Mesendoderm (in vitro differentiated cells): ENCODE results near the gene CLDN4.

ENCODE experiments used
- DNase-seq: peaks from one replicate; pipeline ENCODE4 v3.0.0; 2013
- H2AK5ac ChIP-seq: 2 replicates; pipeline ENCODE4 v1.6.1; 2013; ENCODE audit warnings: low read length, inconsistent platforms
- H2BK120ac ChIP-seq: 2 replicates; pipeline ENCODE4 v1.6.1; 2013; ENCODE audit warnings: low read depth, mild to moderate bottlenecking, low read length, moderate library complexity, mixed read lengths
- H2BK15ac ChIP-seq: replicated peaks from 2 replicates; pipeline ENCODE4 v1.6.1; 2013; ENCODE audit warnings: low read depth, mild to moderate bottlenecking, moderate library complexity
- H2BK5ac ChIP-seq: 2 replicates; pipeline ENCODE4 v1.6.1; 2013; ENCODE audit warnings: low read length, inconsistent platforms
- H3K18ac ChIP-seq: 2 replicates; pipeline ENCODE4 v1.6.1; 2013; ENCODE audit warnings: mild to moderate bottlenecking, low read length, mixed read lengths
- H3K23ac ChIP-seq: one replicate; pipeline ENCODE4 v1.6.1; 2013; ENCODE audit warnings: low read length
- H3K27ac ChIP-seq: 2 replicates; pipeline ENCODE4 v1.5.1; 2013; ENCODE audit warnings: low read depth, mild to moderate bottlenecking, inconsistent platforms, low read length, moderate library complexity
- H3K27me3 ChIP-seq: 2 replicates; pipeline ENCODE4 v1.6.1; 2013; ENCODE audit warnings: low read length, control low read depth, mild to moderate bottlenecking, inconsistent platforms; ENCODE audit not compliant: insufficient read depth, poor library complexity
- H3K36me3 ChIP-seq: 2 replicates; pipeline ENCODE4 v1.6.1; 2013; ENCODE audit warnings: low read length, inconsistent platforms; ENCODE audit not compliant: control insufficient read depth, insufficient read depth
- H3K4ac ChIP-seq: one replicate; pipeline ENCODE4 v1.6.1; 2013; ENCODE audit warnings: low read depth, mild to moderate bottlenecking, low read length, moderate library complexity
- H3K4me1 ChIP-seq: 2 replicates; pipeline ENCODE4 v1.6.1; 2013; ENCODE audit warnings: low read depth, low read length, inconsistent platforms; ENCODE audit not compliant: control insufficient read depth
- H3K4me2 ChIP-seq: 2 replicates; pipeline ENCODE4 v1.6.1; 2013; ENCODE audit warnings: low read length
- H3K4me3 ChIP-seq: 2 replicates; pipeline ENCODE4 v1.5.1; 2013; ENCODE audit warnings: mild to moderate bottlenecking, low read length
- H3K56ac ChIP-seq: one replicate; pipeline ENCODE4 v1.6.1; 2013; ENCODE audit warnings: low read length
- H3K79me1 ChIP-seq: 2 replicates; pipeline ENCODE4 v1.6.1; 2013; ENCODE audit warnings: low read length, inconsistent platforms
- H3K79me2 ChIP-seq: 2 replicates; pipeline ENCODE4 v1.6.1; 2013; ENCODE audit warnings: mild to moderate bottlenecking, low read length; ENCODE audit not compliant: control insufficient read depth, insufficient read depth
- H3K9ac ChIP-seq: 2 replicates; pipeline ENCODE4 v1.6.1; 2013; ENCODE audit warnings: low read length, inconsistent platforms
- H4K5ac ChIP-seq: one replicate; pipeline ENCODE4 v1.6.1; 2013; ENCODE audit warnings: low read length
- H4K8ac ChIP-seq: one replicate; pipeline ENCODE4 v1.6.1; 2013; ENCODE audit warnings: low read depth, mild to moderate bottlenecking, control low read depth, low read length, moderate library complexity
- WGBS: extraction: QIAGEN DNeasy Blood & Tissue Kit; methylation state at CpG from one replicate; pipeline ENCODE4 v1.1.7; 2013; ENCODE audit warnings: low lambda C conversion rate, missing lambda C conversion rate; ENCODE audit not compliant: insufficient coverage; ENCODE audit errors: extremely low coverage; 5-methylcytosine and 5-hydroxymethylcytosine counted together

CLDN4 gene

GRCh38 chr7:73840715-73841379 is 10.1 kb downstream of the CLDN4 start:
- no CpG with 5 or more reads among the region's 16 CpGs for WGBS

GRCh38 chr7:73841689-73842066 is 10.9 kb downstream of the CLDN4 start:
- H2BK120ac ChIP-seq, result no peak overlapping the region
- no peaks in the 10 kb centered on the region for H3K36me3 ChIP-seq
- H3K18ac ChIP-seq, result no peak overlapping the region
- WGBS, result no CpG with 5 or more reads among the region's 15 CpGs
- peaks cover 3% of the 10 kb centered on the region for H3K4me1 ChIP-seq
- peak overlapping the region; percentile 67 for H3K4me2 ChIP-seq
- H2BK5ac ChIP-seq, result no peak overlapping the region
- H3K4me3 ChIP-seq, result peak overlapping the region; percentile 44
- H2AK5ac ChIP-seq, result no peak overlapping the region
- H3K23ac ChIP-seq, result no peak overlapping the region
- H2BK15ac ChIP-seq, result no peak overlapping the region
- no peak overlapping the region for H4K8ac ChIP-seq
- no peak overlapping the region for H4K5ac ChIP-seq
- peak; percentile 64 for DNase-seq
- peak overlapping the region; percentile 74 for H3K9ac ChIP-seq
- no peak overlapping the region for H3K27ac ChIP-seq
- peak overlapping the region; percentile 88 for H3K56ac ChIP-seq
- H3K4ac ChIP-seq, result no peak overlapping the region
- H3K79me2 ChIP-seq, result no peaks in the 10 kb centered on the region
- no peaks in the 10 kb centered on the region for H3K79me1 ChIP-seq
- H3K27me3 ChIP-seq, result no peaks in the 10 kb centered on the region

More at GRCh38 chr7:73840715-73841379, 10.1 kb downstream of the CLDN4 start:
- Histone ChIP-seq H3K36me3 (no peaks in the 10 kb centered on the region), H3K4me2 (no peak overlapping the region), H3K4me3 (no peak overlapping the region), H4K8ac (no peak overlapping the region), H3K27me3 (no peaks in the 10 kb centered on the region), H3K27ac (no peak overlapping the region), H2BK15ac (no peak overlapping the region), H3K18ac (no peak overlapping the region), H3K79me1 (no peaks in the 10 kb centered on the region), H2BK5ac (no peak overlapping the region), H3K56ac (peak overlapping the region; percentile 49), H3K4me1 (peaks cover 3% of the 10 kb centered on the region), H2BK120ac (no peak overlapping the region), H3K23ac (no peak overlapping the region), H4K5ac (no peak overlapping the region), H2AK5ac (no peak overlapping the region), H3K9ac (no peak overlapping the region), H3K4ac (no peak overlapping the region), H3K79me2 (no peaks in the 10 kb centered on the region)
- no peak for DNase-seq

- Histone ChIP-seq H3K4me1 (peaks cover 3% of the 10 kb centered on the region), H2AK5ac (no peak within 1 kb of the TSS), H3K56ac (peak within 1 kb of the TSS; percentile 88), H3K27ac (peak within 1 kb of the TSS; percentile 38), H3K9ac (peak within 1 kb of the TSS; percentile 74), H4K5ac (no peak within 1 kb of the TSS), H3K23ac (peak within 1 kb of the TSS; percentile 0), H3K4me2 (peak within 1 kb of the TSS; percentile 67), H3K27me3 (no peaks in the 10 kb centered on the region), H4K8ac (peak within 1 kb of the TSS; percentile 43), H2BK15ac (no peak within 1 kb of the TSS), H3K4me3 (peak within 1 kb of the TSS; percentile 44), H2BK120ac (no peak within 1 kb of the TSS), H3K36me3 (no peaks in the 10 kb centered on the region), H3K79me1 (no peaks in the 10 kb centered on the region), H3K4ac (peak within 1 kb of the TSS; percentile 56), H3K18ac (peak within 1 kb of the TSS; percentile 78), H2BK5ac (peak within 1 kb of the TSS; percentile 45), H3K79me2 (no peaks in the 10 kb centered on the region)
- WGBS, result no CpG with 5 or more reads among the region's 45 CpGs
- peak; percentile 97 for DNase-seq
Measured at GRCh38 chr7:73842067-73842976, 11.5 kb downstream of the CLDN4 start, which contains the start of gene METTL27. Gene METTL27, minus strand, starts transcription at chr7:73842516. Its CDS starts 376 bp downstream, at chr7:73842140.

GRCh38 chr7:73844131-73844547 is 13.3 kb downstream of the CLDN4 start:
- no peak overlapping the region for H3K18ac ChIP-seq
- H3K79me2 ChIP-seq, result no peaks in the 10 kb centered on the region
- no peak overlapping the region for H2BK5ac ChIP-seq
- H2BK15ac ChIP-seq, result no peak overlapping the region
- no CpG with 5 or more reads among the region's 9 CpGs for WGBS
- no peak overlapping the region for H3K9ac ChIP-seq
- no peak overlapping the region for H4K5ac ChIP-seq
- no peak overlapping the region for H3K4me3 ChIP-seq
- no peak overlapping the region for H2AK5ac ChIP-seq
- H2BK120ac ChIP-seq, result no peak overlapping the region
- peaks cover 3% of the 10 kb centered on the region for H3K4me1 ChIP-seq
- no peak overlapping the region for H3K23ac ChIP-seq
- no peak overlapping the region for H4K8ac ChIP-seq
- peak; percentile 82 for DNase-seq
- H3K4me2 ChIP-seq, result no peak overlapping the region
- H3K56ac ChIP-seq, result peak overlapping the region; percentile 42
- no peak overlapping the region for H3K27ac ChIP-seq
- no peaks in the 10 kb centered on the region for H3K79me1 ChIP-seq
- no peak overlapping the region for H3K4ac ChIP-seq
- no peaks in the 10 kb centered on the region for H3K27me3 ChIP-seq
- H3K36me3 ChIP-seq, result no peaks in the 10 kb centered on the region

- no peak overlapping the region for H4K8ac ChIP-seq
- H3K4ac ChIP-seq, result no peak overlapping the region
- DNase-seq, result no peak
- H2BK5ac ChIP-seq, result no peak overlapping the region
- no peaks in the 10 kb centered on the region for H3K36me3 ChIP-seq
- H3K56ac ChIP-seq, result no peak overlapping the region
- no peak overlapping the region for H3K4me2 ChIP-seq
- H3K4me1 ChIP-seq, result peaks cover 3% of the 10 kb centered on the region
- no peaks in the 10 kb centered on the region for H3K79me1 ChIP-seq
- no peaks in the 10 kb centered on the region for H3K27me3 ChIP-seq
- H2BK15ac ChIP-seq, result no peak overlapping the region
- H4K5ac ChIP-seq, result no peak overlapping the region
- no peak overlapping the region for H3K9ac ChIP-seq
- no peak overlapping the region for H3K27ac ChIP-seq
- H2BK120ac ChIP-seq, result no peak overlapping the region
- H3K18ac ChIP-seq, result no peak overlapping the region
- no peaks in the 10 kb centered on the region for H3K79me2 ChIP-seq
- no peak overlapping the region for H3K4me3 ChIP-seq
- no peak overlapping the region for H2AK5ac ChIP-seq
- H3K23ac ChIP-seq, result no peak overlapping the region
- no CpG with 5 or more reads among the region's 13 CpGs for WGBS
Measured at GRCh38 chr7:73844848-73845460, 14.2 kb downstream of the CLDN4 start.
